DND-41 (cell line): ENCODE data around the gene TMEM231.

Experiments
- ATAC-seq: fragments of 200-7000 bp; cut with Tn5 transposase; 3 replicates; pipeline ENCODE4 v1.9.1; 2021; ENCODE audit warnings: low read depth; ENCODE audit not compliant: insufficient read depth
- DNase-seq: peaks from one replicate; pipeline ENCODE4 v3.0.0-alpha.2; 2020
- H2AFZ ChIP-seq: 2 replicates; pipeline ENCODE4 v1.6.0; 2012; ENCODE audit warnings: low read depth, low read length
- H3K27ac ChIP-seq: 2 replicates; pipeline ENCODE4 v1.5.1; 2012; ENCODE audit warnings: low read length, inconsistent platforms
- H3K27me3 ChIP-seq: fragments of 200-600 bp; sonication (generic); 2 replicates; pipeline ENCODE4 v1.6.0; 2012; ENCODE audit warnings: low read length, mild to moderate bottlenecking, inconsistent platforms; ENCODE audit not compliant: insufficient read depth, poor library complexity
- H3K36me3 ChIP-seq: 2 replicates; pipeline ENCODE4 v1.5.1; 2012; ENCODE audit warnings: low read length, inconsistent platforms; ENCODE audit not compliant: insufficient read depth
- H3K4me1 ChIP-seq: 2 replicates; pipeline ENCODE4 v1.5.1; 2012; ENCODE audit warnings: mild to moderate bottlenecking, low read length; ENCODE audit not compliant: insufficient read depth
- H3K4me2 ChIP-seq: 2 replicates; pipeline ENCODE4 v1.6.0; 2012; ENCODE audit warnings: mild to moderate bottlenecking, moderate library complexity, low read length, inconsistent platforms; ENCODE audit not compliant: insufficient read depth
- H3K4me3 ChIP-seq, 2 experiments: fragments of 200-600 bp in 1 of 2; shearing (Covaris generic) in 1 of 2; 2 replicates each; pipeline ENCODE4 v1.5.1; 2012 to 2016; ENCODE audit warnings: inconsistent platforms in 2 of 2, low read length in 2 of 2, mild to moderate bottlenecking in 2 of 2, low read depth in 1 of 2, moderate library complexity in 1 of 2
- H3K79me2 ChIP-seq: 2 replicates; pipeline ENCODE4 v1.6.0; 2012; ENCODE audit warnings: low read length, inconsistent platforms; ENCODE audit not compliant: insufficient read depth
- H3K9ac ChIP-seq: 2 replicates; pipeline ENCODE4 v1.6.0; 2012; ENCODE audit warnings: low read depth, mild to moderate bottlenecking, inconsistent platforms, low read length, moderate library complexity
- H3K9me3 ChIP-seq: 2 replicates; pipeline ENCODE4 v1.5.1; 2012; ENCODE audit warnings: low read length, moderate library complexity, mild to moderate bottlenecking, inconsistent platforms; ENCODE audit not compliant: insufficient read depth, severe bottlenecking
- H4K20me1 ChIP-seq: 2 replicates; pipeline ENCODE4 v1.6.0; 2012; ENCODE audit warnings: low read length; ENCODE audit not compliant: insufficient read depth
- CTCF ChIP-seq: IDR thresholded peaks from 2 replicates; pipeline ENCODE4 v1.5.1; 2012; ENCODE audit warnings: borderline replicate concordance, low read length, moderate library complexity, mild to moderate bottlenecking; ENCODE audit not compliant: poor library complexity, severe bottlenecking; ENCODE audit errors: extremely low read depth
- EZH2 ChIP-seq: IDR thresholded peaks from 3 replicates; pipeline ENCODE4 v1.6.1; 2012; ENCODE audit warnings: borderline replicate concordance, low read depth, mild to moderate bottlenecking, moderate library complexity, low read length, inconsistent platforms; ENCODE audit not compliant: severe bottlenecking

The TMEM231 gene

GRCh38 chr16:75534560-75535205 lies 21.4 kb downstream of the TMEM231 start:
- Histone ChIP-seq H3K79me2 (no peaks in the 10 kb centered on the region), H3K36me3 (no peaks in the 10 kb centered on the region), H3K27ac (no peak overlapping the region), H3K4me3 (no peak overlapping the region), H3K4me1 (no peaks in the 10 kb centered on the region), H3K27me3 (no peaks in the 10 kb centered on the region), H3K9me3 (no peaks in the 10 kb centered on the region), H3K4me2 (no peak overlapping the region), H2AFZ (no peak overlapping the region), H3K9ac (no peak overlapping the region), H4K20me1 (no peaks in the 10 kb centered on the region)
- no peak for DNase-seq
- no peak for ATAC-seq
- TF ChIP-seq CTCF, result no peak
- no peak for TF ChIP-seq EZH2

GRCh38 chr16:75532791-75533190 lies 23.3 kb downstream of the TMEM231 start:
- H3K9ac ChIP-seq, result no peak overlapping the region
- no peaks in the 10 kb centered on the region for H3K36me3 ChIP-seq
- no peak overlapping the region for H3K27ac ChIP-seq
- H2AFZ ChIP-seq, result no peak overlapping the region
- no peak for TF ChIP-seq EZH2
- no peak for TF ChIP-seq CTCF
- H3K27me3 ChIP-seq, result no peaks in the 10 kb centered on the region
- DNase-seq (no peak), ATAC-seq (no peak)
- no peak overlapping the region for H3K4me3 ChIP-seq
- H3K9me3 ChIP-seq, result no peaks in the 10 kb centered on the region
- H4K20me1 ChIP-seq, result no peaks in the 10 kb centered on the region
- H3K4me2 ChIP-seq, result no peak overlapping the region
- no peaks in the 10 kb centered on the region for H3K4me1 ChIP-seq
- no peaks in the 10 kb centered on the region for H3K79me2 ChIP-seq

GRCh38 chr16:75532142-75532765 lies 23.8 kb downstream of the TMEM231 start:
- no peak overlapping the region for H2AFZ ChIP-seq
- DNase-seq, result no peak
- ATAC-seq, result no peak

More at GRCh38 chr16:75532142-75532765, 23.8 kb downstream of the TMEM231 start:
- TF ChIP-seq EZH2 (no peak), CTCF (no peak)
- Histone ChIP-seq H3K36me3 (no peaks in the 10 kb centered on the region), H4K20me1 (no peaks in the 10 kb centered on the region), H3K4me1 (no peaks in the 10 kb centered on the region), H3K4me3 (no peak overlapping the region), H3K9ac (no peak overlapping the region), H3K79me2 (no peaks in the 10 kb centered on the region), H3K27me3 (no peaks in the 10 kb centered on the region), H3K9me3 (no peaks in the 10 kb centered on the region), H3K27ac (no peak overlapping the region), H3K4me2 (no peak overlapping the region)
